ENCODE results near the gene SLC24A3.

The SLC24A3 gene

GRCh38 chr20:19212469-19212815, at the start of gene SLC24A3:
TSS of gene SLC24A3 (plus strand) at chr20:19212642.
- DNase-seq (ENCODE audit: low read depth) = no peak

- DNase-seq (ENCODE audit: low read depth) = no peak
Observed at GRCh38 chr20:19170148-19170547, 42.3 kb upstream of the SLC24A3 start.

DNA sequence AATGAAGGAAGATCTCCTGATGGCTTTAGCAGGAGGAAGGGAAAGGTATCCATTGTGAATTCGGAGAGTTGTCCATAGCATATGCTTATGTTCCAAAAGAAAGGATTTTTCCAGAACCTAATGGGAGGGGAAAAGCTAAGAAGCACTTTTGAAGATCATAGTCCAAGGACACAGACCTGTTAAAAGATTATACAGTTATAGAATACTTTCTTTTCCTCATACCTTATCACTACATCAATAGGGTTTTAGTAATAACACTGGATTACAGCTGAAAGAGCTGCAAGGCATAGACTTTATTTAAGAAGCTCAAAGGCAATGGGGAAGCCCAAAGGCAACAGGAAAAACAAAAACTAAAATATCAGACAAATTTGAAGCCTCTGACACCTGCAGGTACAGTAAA, 39.8 kb upstream of the SLC24A3 start:
- DNase-seq (ENCODE audit: low read depth) = no peak

DNA sequence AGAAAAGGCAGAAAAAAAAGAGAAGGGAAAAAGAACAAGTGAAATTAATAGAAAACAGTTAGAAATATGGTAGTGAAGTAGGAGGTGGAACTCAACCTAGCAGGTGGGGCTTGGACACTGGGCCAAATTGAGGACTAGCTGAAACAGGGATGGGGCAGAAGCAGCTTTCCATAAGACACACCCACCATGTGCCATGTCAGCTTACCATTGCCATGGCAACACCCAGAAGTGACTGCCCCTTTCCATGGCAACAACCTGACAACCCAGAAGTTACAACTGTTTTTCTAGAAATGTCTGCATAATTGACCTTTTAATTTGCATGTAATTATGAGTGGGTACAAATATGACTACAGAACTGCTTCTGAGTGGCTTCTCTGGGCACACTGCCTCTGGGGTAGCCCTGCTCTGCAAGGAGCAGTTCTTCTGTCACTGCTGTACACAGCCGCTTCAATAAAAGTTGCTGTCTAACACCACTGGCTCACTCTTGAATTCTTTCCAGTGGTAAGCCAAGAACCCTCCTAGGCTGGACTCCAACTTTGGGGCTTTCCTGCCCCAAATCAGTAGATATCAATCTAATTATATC, 35.9 kb upstream of the SLC24A3 start:
- DNase-seq (ENCODE audit: low read depth) = no peak

DNA sequence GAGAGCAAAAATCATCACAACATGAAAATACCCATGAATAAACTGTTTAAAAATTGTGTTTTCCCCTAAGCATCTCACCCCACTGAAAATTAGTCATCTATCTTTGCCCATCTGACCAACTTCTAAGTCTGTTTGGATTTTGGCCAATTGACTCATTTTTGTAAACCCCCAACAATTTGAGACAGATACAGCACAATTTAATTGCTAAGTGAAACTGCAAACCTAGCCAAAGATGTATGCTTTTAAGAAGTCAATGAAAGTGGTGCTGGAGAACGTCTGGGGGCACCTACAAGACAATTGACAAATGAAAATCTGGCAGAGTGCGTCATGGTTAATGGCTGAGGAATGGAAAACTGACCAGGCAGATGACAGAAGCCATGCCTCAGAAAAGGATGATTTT, 30.9 kb upstream of the SLC24A3 start:
- no peak for DNase-seq (ENCODE audit: low read depth)

DNA sequence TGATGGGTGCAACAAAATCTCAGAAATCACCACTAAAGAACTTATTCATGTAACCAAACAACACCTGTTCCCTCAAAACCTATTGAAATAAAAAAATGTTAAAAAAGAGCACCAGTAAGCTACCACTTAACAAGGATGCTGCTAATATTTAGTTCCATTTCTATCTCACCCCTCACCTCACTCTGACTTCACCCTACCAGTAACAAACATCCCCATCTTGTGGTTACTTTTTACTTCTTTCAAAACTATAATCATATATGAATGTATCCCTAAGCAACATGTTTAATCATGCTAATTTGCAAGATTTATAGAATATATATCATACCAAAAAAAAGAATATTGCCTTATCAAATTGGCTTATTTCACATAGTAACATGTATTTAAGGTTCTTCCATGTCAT, 27.4 kb upstream of the SLC24A3 start:
- no peak for DNase-seq (ENCODE audit: low read depth)

- no peak for DNase-seq (ENCODE audit: low read depth)
Observed at GRCh38 chr20:19193349-19193748, 19.1 kb upstream of the SLC24A3 start.

- peak; percentile 51 for DNase-seq (ENCODE audit: low read depth)
Observed at GRCh38 chr20:19205981-19206396, 6.5 kb upstream of the SLC24A3 start.

GRCh38 chr20:19207541-19207940, 4.9 kb upstream of the SLC24A3 start:
- no peak for DNase-seq (ENCODE audit: low read depth)

GRCh38 chr20:19210391-19211155, 1.9 kb upstream of the SLC24A3 start:
- DNase-seq (ENCODE audit: low read depth) = no peak

DNA sequence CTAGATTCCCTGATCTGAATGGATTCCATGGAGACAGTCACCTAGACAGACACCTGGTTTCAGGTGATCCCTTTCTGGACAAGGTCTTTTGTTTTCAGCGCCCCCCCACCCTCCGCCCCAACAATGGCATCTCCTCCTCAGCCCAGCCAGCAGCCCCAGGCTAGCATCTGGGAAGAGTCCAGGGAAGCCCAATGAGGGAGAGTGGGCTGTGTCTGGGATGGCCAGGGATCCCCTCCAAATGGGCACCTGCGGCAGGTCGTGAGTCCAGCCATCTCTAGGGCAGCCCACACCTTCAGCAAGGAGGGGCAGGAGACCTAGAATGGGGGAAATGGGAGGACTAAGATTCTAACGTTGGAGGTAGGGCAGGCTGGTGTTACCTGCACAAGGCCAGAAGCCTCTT, 1.2 kb upstream of the SLC24A3 start:
- no peak for DNase-seq (ENCODE audit: low read depth)

GRCh38 chr20:19211661-19212468, 577 bp upstream of the SLC24A3 start:
- no peak for DNase-seq (ENCODE audit: low read depth)

- DNase-seq (ENCODE audit: low read depth) = no peak
Observed at GRCh38 chr20:19212821-19213502, 520 bp downstream of the SLC24A3 start.

DNA sequence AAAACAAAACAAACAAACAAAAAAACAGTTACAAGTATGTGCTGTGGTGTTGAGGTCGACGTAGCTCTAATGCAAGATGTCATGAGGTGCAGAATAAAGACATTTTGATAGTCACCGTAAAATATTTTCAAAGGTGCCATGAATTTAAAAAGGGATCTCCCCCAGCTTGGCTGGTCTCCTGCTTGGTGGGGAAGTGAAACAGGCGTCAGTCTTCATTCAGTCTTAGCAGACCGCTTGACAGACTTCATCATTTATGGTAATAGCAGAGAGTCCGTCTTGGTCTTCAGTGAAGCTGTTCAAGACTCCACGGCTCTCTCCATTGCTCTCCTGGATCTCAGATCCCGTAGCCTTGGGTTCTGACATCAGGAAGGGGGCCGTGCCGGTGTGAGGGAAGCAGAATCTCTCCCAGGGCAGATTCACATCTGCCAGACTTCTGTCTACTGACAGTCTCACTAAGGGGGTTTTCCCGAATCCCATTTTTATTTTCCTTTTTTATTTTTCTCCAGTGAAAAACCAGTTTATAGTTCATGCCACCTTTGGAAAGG, 1.6 kb downstream of the SLC24A3 start:
- DNase-seq (ENCODE audit: low read depth) = no peak

- no peak for DNase-seq (ENCODE audit: low read depth)
Observed at GRCh38 chr20:19218411-19218810, 6.0 kb downstream of the SLC24A3 start.

- DNase-seq (ENCODE audit: low read depth) = no peak
Observed at GRCh38 chr20:19222520-19223040, 10.1 kb downstream of the SLC24A3 start.

DNA sequence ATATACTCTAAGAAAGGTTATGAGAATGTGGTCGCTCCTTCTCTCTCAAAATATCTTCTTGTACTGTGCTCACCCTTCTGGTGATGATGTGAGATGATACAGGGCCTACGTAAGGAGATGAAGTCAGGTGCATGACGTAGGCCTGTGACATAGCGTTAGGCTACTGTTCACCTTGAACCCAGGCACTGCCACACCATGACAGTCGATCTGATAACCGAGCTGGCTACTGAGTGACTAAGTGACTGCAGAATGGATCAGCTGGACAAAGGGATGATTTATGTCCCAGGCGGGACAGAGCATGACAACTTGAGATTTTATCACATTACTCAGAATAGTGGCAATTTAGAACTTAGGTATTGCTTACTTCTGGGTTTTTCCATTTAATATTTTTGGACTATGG, 11.2 kb downstream of the SLC24A3 start:
- DNase-seq (ENCODE audit: low read depth) = no peak

DNA sequence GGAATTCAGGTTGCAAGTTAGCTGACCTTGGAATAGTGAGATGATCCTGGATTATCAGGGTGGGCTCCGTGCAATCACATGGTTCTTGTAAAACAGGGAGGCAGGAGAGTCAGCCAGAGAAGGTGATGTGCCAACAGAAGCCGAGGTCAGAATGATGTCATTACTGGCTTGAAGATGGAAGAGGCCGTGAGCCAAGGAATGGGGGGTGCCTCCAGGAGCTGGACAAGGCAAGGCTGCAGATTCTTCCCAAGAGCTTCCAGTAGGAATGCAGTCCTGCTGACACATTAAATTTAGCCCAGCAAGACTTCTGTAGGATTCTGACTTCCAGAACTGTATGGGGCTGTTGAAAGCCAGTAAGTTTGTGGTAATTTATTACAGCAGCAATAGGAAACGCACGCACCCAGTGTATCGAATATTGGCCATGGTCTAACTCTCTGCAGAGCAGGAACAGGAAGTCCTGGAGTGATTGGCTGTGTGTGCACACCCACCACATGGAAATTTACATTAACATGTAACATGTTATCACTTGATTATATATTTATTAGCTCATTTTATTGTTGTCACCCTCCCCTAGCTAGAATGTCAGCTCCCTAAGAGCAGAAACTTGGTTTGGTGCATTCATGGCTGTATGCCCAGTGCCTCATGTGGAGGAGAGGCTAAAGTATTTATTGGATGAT, 19.1 kb downstream of the SLC24A3 start:
- no peak for DNase-seq (ENCODE audit: low read depth)

DNA sequence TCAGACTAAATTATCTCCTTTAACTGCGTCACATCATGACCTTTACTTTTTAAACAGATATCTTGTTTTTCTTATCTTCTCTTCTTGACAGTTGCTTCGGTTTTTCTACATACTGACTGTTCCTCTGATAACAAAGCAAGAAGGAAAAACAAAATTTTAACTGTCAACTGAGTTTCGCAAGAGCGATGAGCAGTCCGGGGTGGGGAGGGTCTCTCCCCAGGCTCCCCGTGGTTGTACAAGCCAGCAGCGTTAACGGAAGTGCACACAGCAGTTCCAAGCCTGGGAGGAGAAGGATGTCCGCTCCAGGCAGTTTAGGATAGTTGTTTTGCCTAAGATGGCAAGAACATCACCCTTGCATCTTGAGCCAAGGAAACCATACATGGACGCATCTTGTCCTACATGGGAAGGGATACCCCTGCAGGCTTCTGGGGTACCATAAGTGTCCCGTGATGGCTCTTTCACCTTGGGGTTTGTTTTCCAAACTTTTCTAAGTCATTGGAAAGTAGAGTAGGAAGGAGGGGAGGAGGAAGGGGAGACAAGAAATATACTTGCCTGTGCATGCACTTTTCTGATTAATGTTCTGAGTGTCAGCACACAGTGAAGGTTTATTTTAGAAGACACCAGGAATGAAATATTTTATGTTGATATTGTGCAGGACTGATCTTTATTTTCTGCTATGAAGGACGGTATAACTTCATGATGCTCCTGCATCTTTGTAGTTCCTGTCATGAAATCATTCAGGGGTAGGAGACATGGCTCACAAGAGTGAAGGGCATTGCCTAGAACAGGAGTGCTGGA, 20.8 kb downstream of the SLC24A3 start:
- DNase-seq (ENCODE audit: low read depth) = no peak

DNA sequence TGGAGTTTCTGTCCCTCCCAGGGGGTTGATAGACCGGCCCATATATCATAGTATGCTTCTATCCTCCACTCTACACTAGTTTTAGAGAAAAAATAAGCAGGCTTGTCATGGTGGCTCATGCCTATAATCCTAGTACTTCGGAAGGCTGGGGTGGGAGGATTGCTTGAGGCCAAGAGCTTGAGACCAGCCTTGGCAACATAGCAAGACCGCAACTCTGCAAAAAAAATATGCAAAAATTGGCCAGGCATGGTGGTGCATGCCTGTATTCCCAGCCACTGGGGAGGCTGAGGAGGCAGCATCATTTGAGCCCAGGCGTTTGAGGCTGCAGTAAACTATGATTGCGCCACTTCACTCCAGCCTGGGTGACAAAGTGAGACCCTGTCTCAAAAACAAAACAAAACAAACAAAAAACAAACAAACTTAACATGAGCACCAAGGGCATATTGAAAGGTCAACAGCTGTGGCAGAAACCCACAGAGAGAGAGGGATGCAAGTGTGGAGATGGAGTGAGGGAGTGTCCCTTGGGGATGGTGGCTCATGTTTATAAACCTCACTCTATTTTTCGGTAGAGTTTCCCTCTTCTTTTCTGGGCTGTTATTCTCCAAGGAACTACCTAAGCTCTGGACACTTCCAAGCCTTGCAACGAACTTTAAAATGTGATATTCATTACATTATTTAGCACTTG, 24.1 kb downstream of the SLC24A3 start:
- DNase-seq (ENCODE audit: low read depth) = no peak
